Stimulated activated CD4-positive, alpha-beta T cell treated with anti-CD3 and anti-CD28 coated beads, Interleukin-4, amount 100 ng/mL, for 48 hours (primary cell): Measurements from ENCODE around the gene TNFRSF1A.
"Not testable (repeated sequence)": the region's sequence is repeated elsewhere in the genome, so short reads cannot be mapped to it uniquely, and the experiment has no call there.

ENCODE experiments used
- DNase-seq, 2 donors: peaks; one replicate each; pipeline ENCODE4 v3.0.0-alpha.2; 2020; ENCODE audit warnings: low read depth in 2 of 2

TNFRSF1A gene

GRCh38 chr12:6302621-6303020 is 39.3 kb downstream of the TNFRSF1A start:
- DNase-seq = no peak

- DNase-seq = no peak
Observed at GRCh38 chr12:6301721-6302120, 40.2 kb downstream of the TNFRSF1A start.

- no peak for DNase-seq
Observed at GRCh38 chr12:6297170-6297569, 44.7 kb downstream of the TNFRSF1A start.

- no peak for DNase-seq
Observed at GRCh38 chr12:6295094-6295811, 46.6 kb downstream of the TNFRSF1A start.

- DNase-seq = no peak
Observed at GRCh38 chr12:6294156-6295093, 47.5 kb downstream of the TNFRSF1A start.

GRCh38 chr12:6292606-6293005 is 49.3 kb downstream of the TNFRSF1A start:
- DNase-seq = no peak

GRCh38 chr12:6289906-6290305 is 52.0 kb downstream of the TNFRSF1A start:
- DNase-seq = not testable (repeated sequence)

GRCh38 chr12:6289081-6289480 is 52.8 kb downstream of the TNFRSF1A start:
- not testable (repeated sequence) for DNase-seq

GRCh38 chr12:6288235-6288634 is 53.6 kb downstream of the TNFRSF1A start:
- DNase-seq = no peak

GRCh38 chr12:6285532-6286306 is 56.2 kb downstream of the TNFRSF1A start:
- DNase-seq = no peak

- DNase-seq = peak; percentile 35 to 36
Observed at GRCh38 chr12:6285063-6285477, 56.8 kb downstream of the TNFRSF1A start.

- no peak for DNase-seq
Observed at GRCh38 chr12:6284273-6284672, 57.6 kb downstream of the TNFRSF1A start.

GRCh38 chr12:6282453-6282840 is 59.4 kb downstream of the TNFRSF1A start:
- no peak for DNase-seq

GRCh38 chr12:6281081-6281809 is 60.6 kb downstream of the TNFRSF1A start:
- DNase-seq = no peak

GRCh38 chr12:6280672-6281071 is 61.2 kb downstream of the TNFRSF1A start:
- no peak for DNase-seq

- DNase-seq = no peak
Observed at GRCh38 chr12:6280053-6280469, 61.8 kb downstream of the TNFRSF1A start.

GRCh38 chr12:6279631-6280030 is 62.2 kb downstream of the TNFRSF1A start:
- no peak for DNase-seq

- DNase-seq = no peak
Observed at GRCh38 chr12:6279256-6279628, 62.6 kb downstream of the TNFRSF1A start.
